Hippocampal formation (tissue), 2 donors: ENCODE results near the gene TOP2B.

Source experiments
- DNase-seq, 2 donors: peaks; one replicate each; lab custom pipeline; 2025; lab: John Stamatoyannopoulos, UW

TOP2B gene

DNA sequence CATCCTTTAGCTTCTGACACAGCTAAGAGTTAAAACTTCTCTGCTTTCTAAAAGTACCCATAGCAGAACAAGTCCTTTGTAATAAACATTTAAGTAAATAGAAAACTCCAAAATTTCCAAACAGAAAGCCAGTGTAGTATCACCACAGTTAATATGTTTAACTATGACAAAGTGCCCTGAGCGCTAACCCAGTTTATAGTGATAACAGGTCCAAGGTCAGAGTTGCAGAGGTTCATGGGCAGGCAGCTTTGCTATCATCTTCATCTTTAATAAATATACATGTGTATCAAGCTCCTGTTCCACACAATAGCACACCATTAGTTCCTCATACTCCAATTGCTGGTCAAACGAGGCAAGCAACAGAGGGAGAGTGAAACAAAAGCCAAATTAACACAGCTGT, 12.4 kb upstream of the TOP2B start:
- DNase-seq = no peak

GRCh38 chr3:25674670-25675069, 10.0 kb upstream of the TOP2B start:
- no peak for DNase-seq

- DNase-seq = no peak
Observed at GRCh38 chr3:25673738-25674298, 9.1 kb upstream of the TOP2B start.

GRCh38 chr3:25665315-25666280, 891 bp upstream of the TOP2B start:
- peak; percentile 24 to 47 for DNase-seq

DNA sequence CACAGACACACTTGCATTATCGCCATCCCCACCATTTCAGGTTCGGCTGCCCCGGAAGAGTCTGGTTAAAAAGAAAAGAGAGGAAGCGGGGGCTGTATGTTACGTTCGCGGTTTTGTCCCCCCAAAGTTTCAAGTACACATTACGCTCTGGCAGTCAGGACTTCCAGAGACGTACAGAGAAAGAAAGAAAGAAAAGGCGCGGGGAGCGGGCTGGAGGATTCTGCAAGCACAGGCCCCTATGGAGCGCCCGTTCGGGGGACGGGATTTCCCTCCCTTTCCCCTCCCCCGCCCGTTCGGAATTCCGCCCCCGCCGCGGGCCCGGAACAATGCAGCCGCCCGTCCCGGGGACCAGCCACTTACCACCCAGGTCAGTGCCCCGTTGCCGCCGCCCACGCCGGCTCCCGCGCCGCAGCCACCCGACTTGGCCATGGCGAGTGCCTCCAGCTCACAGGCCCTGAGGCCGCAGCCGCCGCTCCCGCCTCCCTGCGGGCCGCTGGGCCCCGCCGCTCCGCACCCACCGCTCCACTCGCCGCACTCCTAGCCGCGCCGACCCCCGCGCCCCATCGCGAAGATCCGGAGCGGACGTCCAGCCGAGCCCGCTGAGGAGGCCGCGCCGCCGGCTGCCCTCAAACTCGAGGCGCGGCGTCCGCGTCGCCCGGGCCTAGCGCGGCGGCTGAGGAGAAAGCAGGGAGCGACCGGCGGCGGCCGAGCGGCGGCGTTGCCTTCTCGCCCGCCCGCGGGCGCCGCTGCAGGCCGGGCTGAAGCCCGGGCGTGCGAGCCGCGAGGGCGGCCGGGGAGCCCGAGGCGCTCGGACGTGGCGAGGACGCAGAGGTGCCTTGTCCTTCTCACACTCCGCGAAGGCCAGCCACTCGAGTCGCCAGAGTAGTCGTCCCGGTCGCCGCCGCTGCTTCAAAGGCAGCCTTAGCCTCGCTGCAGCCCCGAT, 567 bp downstream of the TOP2B start:
- peak; percentile 65 to 73 for DNase-seq

GRCh38 chr3:25663347-25663868, 1.3 kb downstream of the TOP2B start:
- peak in 1 of 2 donors; percentile 53 for DNase-seq

- DNase-seq = no peak
Observed at GRCh38 chr3:25662736-25663320, 1.9 kb downstream of the TOP2B start.

- DNase-seq = peak in 1 of 2 donors; percentile 24
Observed at GRCh38 chr3:25661694-25662437, 2.8 kb downstream of the TOP2B start.

GRCh38 chr3:25658836-25659235, 5.9 kb downstream of the TOP2B start:
- no peak for DNase-seq

DNA sequence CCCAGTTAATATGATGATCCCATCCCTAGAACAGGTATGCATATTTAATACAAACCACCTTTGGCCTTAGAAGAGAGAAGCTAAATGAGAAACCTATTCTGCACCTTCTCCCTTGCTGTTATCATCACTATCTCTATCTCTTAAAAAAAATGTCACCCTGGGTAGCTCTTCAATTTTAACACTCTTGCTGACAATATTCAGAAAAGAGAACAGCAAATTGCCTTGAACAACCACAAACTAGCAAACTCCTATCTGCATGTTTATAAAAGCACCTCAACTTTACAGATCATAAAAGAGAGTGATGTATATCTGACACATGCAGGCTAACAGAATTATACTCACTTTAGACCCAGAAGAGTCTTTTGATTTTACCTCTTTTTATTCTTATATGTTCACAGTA, 7.4 kb downstream of the TOP2B start:
- no peak for DNase-seq

DNA sequence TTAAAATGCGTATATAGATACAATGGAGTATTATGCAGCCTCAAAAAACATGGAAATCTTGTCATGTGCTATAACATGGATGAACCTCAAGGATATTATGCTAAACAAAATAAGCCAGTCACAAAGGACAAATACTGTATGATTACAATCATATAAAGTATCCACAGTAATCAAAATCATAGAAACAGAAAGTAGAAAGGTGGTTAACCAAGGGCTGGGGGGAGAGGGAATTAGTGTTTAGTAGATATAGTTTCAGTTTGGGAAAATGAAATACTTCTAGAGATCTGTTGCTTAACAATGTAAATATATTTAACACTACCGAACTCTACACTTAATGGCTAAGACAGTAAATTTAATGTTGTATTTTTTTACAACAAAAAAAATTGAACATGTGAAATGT, 9.0 kb downstream of the TOP2B start:
- no peak for DNase-seq

DNA sequence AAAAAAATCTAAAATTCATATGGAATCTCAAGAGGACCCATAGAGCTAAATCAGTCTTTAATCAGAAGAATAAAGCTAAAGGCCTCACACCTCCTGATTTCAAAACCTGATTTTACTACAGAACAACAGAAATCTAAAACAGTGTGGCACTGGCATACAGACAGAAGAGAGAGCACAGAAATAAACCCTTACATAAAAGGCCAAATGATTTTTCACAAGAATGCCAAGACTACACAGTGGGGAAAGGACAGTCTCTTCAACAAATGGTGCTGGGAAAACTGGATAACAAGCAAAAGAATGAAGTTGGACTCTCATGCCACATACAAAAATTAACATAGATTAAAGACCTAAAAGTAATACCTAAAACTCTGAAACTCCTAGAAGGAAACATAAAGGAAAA, 10.1 kb downstream of the TOP2B start:
- DNase-seq = peak in 1 of 2 donors; percentile 19

GRCh38 chr3:25653322-25653721, 11.4 kb downstream of the TOP2B start:
- no peak for DNase-seq

GRCh38 chr3:25652921-25653320, 11.8 kb downstream of the TOP2B start:
- DNase-seq = no peak

GRCh38 chr3:25648925-25649830, 15.5 kb downstream of the TOP2B start:
- DNase-seq = no peak

DNA sequence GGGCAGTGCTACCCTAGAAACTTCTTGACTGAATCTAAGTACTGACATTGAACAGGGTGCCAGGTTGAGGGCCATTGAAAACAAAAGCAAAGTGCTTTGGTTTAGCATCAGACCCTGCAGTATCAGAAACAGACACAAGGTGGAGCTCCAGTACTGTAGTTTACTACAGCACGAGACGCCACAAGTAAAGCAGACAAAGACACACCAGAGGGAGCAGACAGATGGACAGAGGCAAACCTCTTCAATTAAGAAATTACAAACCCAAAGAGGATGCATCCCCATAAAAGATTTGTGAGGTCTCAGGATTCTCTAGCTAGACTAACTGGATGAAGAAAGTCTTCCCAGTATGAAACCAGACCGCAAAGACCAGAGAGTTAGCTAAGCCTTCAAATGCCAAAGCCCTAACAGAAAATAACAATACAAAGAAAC, 16.6 kb downstream of the TOP2B start:
- peak; percentile 50 to 74 for DNase-seq

GRCh38 chr3:25635038-25635437, 29.7 kb downstream of the TOP2B start:
- DNase-seq = no peak

DNA sequence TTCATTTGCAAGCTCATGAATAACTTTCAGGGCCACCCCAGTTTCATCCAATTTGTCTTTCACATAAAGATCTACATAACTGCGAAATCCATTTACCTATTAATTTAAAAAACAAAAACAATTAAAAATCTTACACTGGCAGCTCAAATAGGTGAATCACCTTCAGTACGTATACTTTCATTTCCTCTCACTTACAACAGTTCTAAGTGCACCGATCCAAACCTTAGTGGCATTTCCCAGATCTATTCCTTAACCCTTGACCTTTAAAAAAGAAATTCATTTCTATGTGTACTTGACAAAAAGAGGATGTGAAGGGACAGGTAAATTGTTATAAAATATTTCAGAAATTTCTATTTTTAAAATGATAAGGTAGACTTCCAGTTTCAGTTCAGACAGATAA, 30.8 kb downstream of the TOP2B start:
- DNase-seq = no peak

GRCh38 chr3:25631989-25632388, 32.7 kb downstream of the TOP2B start:
- DNase-seq = no peak

DNA sequence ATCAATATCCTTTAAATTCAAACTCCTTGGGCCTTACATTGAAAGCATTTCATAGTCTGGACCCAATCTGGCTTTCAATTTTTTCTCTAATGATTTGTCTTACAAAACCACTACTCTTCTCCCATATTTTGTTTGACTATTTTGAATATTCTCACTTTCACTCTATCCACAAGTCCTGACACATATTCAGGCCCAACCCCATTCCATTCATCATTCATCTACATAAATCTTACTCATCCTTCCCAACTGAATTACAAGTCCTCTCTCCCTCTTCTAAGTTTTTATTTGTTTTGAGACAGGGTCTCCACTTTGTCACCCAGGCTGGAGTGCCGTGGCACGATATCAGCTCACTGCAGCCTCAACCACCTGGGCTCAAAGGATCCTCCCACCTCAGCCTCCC, 43.6 kb downstream of the TOP2B start:
- no peak for DNase-seq
